Bronchial epithelial cell (primary cell): ENCODE measurements around the gene IFNA21. TPM values are rescaled to one million over a fixed set of nuclear protein-coding genes. Genes with fewer than 3 reads are reported as not detected.
"Not testable (repeated sequence)": the region's sequence is repeated elsewhere in the genome, so short reads cannot be mapped to it uniquely, and the experiment has no call there.

ENCODE experiments used
- DNase-seq: peaks from one replicate; pipeline ENCODE4 v3.0.0-alpha.2; 2010; ENCODE audit warnings: low read depth
- FAIRE-seq: peaks from 2 replicates; lab custom pipeline; 2011; peaks lifted over from hg19 to GRCh38; lab: Jason Lieb, UNC
- H3K27me3 ChIP-seq: 2 replicates; pipeline ENCODE4 v1.5.1; 2011; ENCODE audit warnings: low read length; ENCODE audit not compliant: control insufficient read depth, insufficient read depth
- H3K36me3 ChIP-seq: 2 replicates; pipeline ENCODE4 v1.5.1; 2011; ENCODE audit warnings: low read length; ENCODE audit not compliant: control insufficient read depth, insufficient read depth
- H3K4me3 ChIP-seq: 2 replicates; pipeline ENCODE4 v1.5.1; 2011; ENCODE audit warnings: mild to moderate bottlenecking, low read depth, low read length, control low read depth
- total RNA-seq: library from RNA; depleted of rRNA; stranded (reverse); fragments of >200 nt; gene quantifications from 2 replicates; pipeline ENCODE4 v1.2.1, GENCODE V29; 2014
- TF ChIP-seq, protein P1 (sequence below): IDR thresholded peaks from 2 replicates; pipeline ENCODE4 v1.5.1; 2011; ENCODE audit warnings: mild to moderate bottlenecking, moderate library complexity, low read length, control low read depth, inconsistent platforms; ENCODE audit not compliant: insufficient read depth, severe bottlenecking

The IFNA21 gene
- total RNA-seq, 1 donor from 2014 or later: not detected

DNA sequence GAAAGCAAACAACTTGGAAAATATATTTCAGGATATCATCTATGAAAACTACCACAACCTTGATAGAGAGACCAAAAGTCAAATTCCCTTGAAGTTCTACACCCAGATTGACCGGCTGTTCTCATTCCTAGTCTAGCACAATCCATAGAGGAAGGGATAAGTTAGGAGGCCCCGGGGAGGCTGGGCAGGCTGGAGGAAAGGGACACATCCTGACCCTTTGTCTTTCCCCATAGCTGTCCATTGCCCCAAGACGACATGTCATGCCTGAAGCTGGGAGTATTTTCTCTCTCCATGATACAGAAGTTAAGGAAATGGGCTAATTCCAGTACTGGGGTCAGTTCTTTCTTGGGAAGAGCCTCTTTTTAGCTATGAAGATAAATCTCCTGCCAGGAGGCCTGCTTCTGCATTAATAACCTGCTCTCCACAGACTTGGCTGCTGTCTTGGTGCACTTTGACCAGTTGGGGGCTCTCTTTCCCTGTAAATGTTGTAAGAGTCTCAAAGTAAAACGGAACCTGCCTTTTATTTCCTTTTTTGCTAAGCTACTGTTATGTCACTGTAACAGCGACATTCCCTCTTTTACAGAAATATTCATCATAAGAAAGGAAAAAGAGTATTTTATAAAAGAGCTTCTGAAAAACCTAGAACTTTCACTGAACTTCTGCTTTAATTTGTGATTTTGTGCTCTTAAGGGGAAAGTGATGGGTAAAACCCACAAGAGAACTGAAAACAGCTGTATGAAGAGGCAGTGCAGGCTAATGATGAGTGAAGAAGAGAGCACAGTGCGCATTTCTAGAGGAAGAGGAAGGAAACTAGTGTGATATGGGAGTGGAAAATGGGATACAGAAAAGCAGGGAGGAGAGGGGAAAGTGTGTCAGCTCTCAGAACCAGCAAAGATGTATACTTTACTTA is 28.7 kb upstream of the IFNA21 start:
- not testable (repeated sequence) for H3K27me3 ChIP-seq, H3K36me3 ChIP-seq, FAIRE-seq, H3K4me3 ChIP-seq
- DNase-seq: peak; percentile 15
- TF ChIP-seq, protein P1, sequence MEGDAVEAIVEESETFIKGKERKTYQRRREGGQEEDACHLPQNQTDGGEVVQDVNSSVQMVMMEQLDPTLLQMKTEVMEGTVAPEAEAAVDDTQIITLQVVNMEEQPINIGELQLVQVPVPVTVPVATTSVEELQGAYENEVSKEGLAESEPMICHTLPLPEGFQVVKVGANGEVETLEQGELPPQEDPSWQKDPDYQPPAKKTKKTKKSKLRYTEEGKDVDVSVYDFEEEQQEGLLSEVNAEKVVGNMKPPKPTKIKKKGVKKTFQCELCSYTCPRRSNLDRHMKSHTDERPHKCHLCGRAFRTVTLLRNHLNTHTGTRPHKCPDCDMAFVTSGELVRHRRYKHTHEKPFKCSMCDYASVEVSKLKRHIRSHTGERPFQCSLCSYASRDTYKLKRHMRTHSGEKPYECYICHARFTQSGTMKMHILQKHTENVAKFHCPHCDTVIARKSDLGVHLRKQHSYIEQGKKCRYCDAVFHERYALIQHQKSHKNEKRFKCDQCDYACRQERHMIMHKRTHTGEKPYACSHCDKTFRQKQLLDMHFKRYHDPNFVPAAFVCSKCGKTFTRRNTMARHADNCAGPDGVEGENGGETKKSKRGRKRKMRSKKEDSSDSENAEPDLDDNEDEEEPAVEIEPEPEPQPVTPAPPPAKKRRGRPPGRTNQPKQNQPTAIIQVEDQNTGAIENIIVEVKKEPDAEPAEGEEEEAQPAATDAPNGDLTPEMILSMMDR: peak; percentile 47

DNA sequence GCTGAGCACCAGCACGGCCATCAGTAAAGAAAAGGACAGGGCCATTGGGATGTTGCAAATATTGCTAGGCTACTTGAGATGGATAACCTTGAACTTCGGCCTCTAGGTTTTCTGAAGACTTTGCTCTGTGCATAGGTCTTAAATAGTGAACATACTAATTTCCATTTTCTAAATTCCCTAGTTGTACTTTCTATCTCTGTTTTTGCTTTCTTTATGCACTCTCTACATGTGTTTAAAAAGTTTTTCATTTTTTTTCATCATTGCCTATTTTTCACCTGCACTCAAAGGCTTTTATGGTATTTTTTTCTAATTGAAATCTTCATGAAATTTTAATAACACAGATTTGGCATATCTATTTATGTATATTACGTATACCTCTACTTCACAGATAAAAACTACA is 21.0 kb upstream of the IFNA21 start, which contains the start of gene IFNA4:
IFNA4 (minus strand) TSS at position 101 of the 400 bp plus-strand sequence; CDS start at position 45, 56 bp downstream.
- not testable (repeated sequence) for FAIRE-seq, H3K4me3 ChIP-seq, DNase-seq, H3K27me3 ChIP-seq, H3K36me3 ChIP-seq

DNA sequence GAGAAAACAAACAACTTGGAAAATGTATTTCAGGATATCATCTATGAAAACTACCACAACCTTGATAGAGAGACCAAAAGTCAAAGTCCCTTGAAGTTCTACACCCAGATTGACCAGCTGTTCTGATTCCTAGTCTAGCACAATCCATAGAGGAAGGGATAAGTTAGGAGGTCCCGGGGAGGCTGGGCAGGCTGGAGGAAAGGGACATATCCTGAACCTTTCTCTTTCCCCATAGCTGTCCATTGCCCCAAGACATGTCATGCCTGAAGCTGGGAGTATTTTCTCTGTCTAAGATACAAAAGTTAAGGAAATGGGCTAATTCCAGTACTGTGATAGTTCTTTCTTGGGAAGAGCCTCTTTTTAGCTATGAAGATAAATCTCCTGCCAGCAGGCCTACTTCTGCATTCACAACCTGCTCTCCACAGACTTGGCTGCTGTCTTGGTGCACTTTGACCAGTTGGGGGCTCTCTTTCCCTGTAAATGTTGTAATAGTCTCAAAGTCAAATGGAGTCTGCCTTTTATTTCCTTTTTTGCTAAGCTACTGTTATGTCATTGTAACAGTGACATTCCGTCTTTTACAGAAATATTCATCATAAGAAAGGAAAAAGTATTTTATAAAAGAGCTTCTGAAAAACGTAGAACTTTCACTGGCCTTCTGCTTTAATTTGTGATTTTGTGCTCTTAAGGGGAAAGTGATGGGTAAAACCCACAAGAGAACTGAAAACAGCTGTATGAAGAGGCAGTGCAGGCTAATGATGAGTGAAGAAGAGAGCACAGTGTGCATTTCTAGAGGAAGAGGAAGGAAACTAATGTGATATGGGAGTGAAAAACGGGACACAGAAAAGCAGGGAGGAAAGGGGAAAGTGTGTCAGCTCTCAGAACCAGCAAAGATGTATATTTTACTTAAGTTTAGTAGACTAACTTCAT is 16.6 kb upstream of the IFNA21 start:
- TF ChIP-seq, protein P1: peak; percentile 44
- DNase-seq: peak; percentile 15
- FAIRE-seq, H3K27me3 ChIP-seq, H3K36me3 ChIP-seq, H3K4me3 ChIP-seq: not testable (repeated sequence)

DNA sequence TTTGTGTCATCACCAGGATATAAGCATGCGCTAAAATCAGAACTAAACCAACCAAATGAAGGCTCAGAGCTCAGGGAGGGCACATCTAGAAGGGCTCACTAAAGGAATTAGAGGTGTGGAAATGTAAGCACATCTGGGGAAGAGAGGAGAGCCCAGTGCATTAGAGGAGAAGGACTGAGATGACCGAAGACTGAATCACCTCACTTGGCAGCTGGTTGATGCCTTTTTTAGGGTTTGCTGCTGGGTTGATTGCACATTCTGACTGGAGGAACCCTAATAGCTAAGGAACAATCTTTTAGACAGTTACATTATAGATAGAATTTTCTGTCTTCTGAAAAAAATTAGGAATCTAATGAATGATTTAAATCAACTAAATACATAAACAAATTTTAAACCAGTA is 8.2 kb upstream of the IFNA21 start:
- Histone ChIP-seq H3K36me3 (no peaks in the 10 kb centered on the region), H3K4me3 (no peak overlapping the region), H3K27me3 (peaks cover 6% of the 10 kb centered on the region)
- DNase-seq (peak; percentile 32), FAIRE-seq (no peak)
- TF ChIP-seq, protein P1: no peak

DNA sequence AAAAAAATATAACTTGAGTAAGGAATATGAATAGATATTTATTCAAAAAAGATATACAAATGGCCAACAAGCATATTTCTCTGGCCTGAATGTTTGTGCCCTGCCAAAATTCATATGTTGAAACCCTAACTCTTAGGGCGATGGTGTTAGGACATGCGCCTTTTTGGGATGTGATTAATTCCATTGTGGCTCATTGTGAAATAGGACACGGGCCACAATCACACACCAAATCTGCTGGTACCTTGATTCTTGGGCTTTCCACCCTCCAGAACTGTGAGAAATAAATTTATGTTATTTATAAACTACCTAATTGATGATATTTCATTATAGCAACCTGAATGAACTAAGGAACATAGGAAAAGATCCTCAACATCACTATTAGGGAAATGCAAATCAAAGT is 5.7 kb upstream of the IFNA21 start:
- no peak for DNase-seq
- TF ChIP-seq, protein P1: no peak
- Histone ChIP-seq H3K4me3 (no peak overlapping the region), H3K27me3 (peaks cover 3% of the 10 kb centered on the region), H3K36me3 (no peaks in the 10 kb centered on the region)
- FAIRE-seq: no peak

DNA sequence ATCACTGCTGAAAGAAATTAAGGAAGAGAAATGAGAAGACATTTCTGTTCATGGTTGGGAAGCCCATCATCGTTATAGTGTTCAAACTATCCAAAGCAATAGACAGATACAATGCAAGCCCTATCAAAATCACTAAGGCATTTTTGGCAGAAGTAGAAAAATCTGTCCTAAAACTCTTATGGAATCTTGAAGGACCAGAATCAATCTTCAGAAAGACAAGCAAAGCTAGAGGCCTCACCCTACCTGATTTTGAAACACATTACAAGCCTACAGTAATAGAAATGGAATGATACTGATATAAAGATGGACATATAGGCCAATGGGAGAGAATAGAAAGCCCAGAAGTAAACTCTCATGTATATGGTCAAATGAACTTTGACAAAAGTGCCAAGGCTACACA is 4.9 kb upstream of the IFNA21 start:
- H3K36me3 ChIP-seq: no peaks in the 10 kb centered on the region
- no peaks in the 10 kb centered on the region for H3K27me3 ChIP-seq
- FAIRE-seq (no peak), DNase-seq (no peak)
- no peak overlapping the region for H3K4me3 ChIP-seq
- TF ChIP-seq, protein P1: no peak
